Activated naive CD8-positive, alpha-beta T cell treated with anti-CD3 and anti-CD28 coated beads, Interleukin-2, amount 50 U/mL, for 24 hours (primary cell): ENCODE results near the gene FOXP1.

Source experiments
- ATAC-seq: fragments of 150-1000 bp; cut with Tn5 transposase; one replicate; pipeline ENCODE4 v1.10.0; 2021
- DNase-seq: peaks from one replicate; pipeline ENCODE4 v3.0.0; 2021
- H3K27ac Mint-ChIP-seq: one replicate; pipeline ENCODE4 v1.8.0; 2021; ENCODE audit warnings: mild to moderate bottlenecking, mixed read lengths
- H3K27me3 Mint-ChIP-seq: one replicate; pipeline ENCODE4 v1.8.0; 2021; ENCODE audit warnings: mixed read lengths
- H3K36me3 Mint-ChIP-seq: one replicate; pipeline ENCODE4 v1.8.0; 2021; ENCODE audit warnings: low read depth, mixed read lengths
- H3K4me1 Mint-ChIP-seq: one replicate; pipeline ENCODE4 v1.8.0; 2021; ENCODE audit warnings: mixed read lengths
- H3K4me3 Mint-ChIP-seq: one replicate; pipeline ENCODE4 v1.8.0; 2021; ENCODE audit warnings: mild to moderate bottlenecking, moderate library complexity, mixed read lengths
- H3K9me3 Mint-ChIP-seq: one replicate; pipeline ENCODE4 v1.8.0; 2021; ENCODE audit warnings: mixed read lengths

The FOXP1 gene

DNA sequence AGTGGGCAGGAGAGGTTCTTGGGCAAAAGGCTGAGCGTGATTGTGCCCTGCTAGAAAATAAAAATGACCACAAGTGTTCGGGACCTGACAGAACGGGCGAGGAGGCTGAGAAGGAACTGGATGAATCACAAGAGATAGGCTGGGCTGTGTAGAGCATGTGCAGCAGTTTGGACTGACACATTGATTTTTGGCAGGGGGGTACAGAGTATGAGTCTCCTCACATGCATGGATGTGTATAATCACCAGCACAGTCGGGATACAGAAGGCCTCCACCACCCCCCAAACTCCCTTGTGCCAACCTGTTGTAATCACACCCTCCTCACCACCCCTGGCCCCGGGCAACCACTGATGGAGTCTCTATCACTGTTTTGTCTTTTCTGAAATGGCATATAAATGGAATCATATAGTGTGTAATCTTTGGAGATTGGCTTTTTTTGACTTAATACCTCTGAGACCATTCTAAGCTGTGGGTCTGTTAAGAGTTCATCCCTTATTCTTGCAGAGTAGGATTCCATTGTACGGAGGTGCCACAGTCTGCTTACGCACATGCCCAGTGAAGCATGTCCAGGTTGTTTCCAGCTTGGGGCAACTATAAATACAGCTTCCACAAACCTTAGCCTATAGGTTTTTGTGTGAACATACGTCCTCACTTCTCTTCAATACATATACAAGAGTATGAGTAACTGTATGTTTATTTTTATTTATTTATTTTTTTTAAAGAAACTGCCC is 438.8 kb downstream of the FOXP1 start:
- ATAC-seq: peak; percentile 79
- Mint-ChIP-seq H3K4me1 (peaks cover 57% of the 10 kb centered on the region), H3K36me3 (peaks cover 41% of the 10 kb centered on the region), H3K4me3 (no peak overlapping the region), H3K27me3 (no peaks in the 10 kb centered on the region), H3K27ac (peak overlapping the region; percentile 49), H3K9me3 (peaks cover 6% of the 10 kb centered on the region)
- DNase-seq: no peak

DNA sequence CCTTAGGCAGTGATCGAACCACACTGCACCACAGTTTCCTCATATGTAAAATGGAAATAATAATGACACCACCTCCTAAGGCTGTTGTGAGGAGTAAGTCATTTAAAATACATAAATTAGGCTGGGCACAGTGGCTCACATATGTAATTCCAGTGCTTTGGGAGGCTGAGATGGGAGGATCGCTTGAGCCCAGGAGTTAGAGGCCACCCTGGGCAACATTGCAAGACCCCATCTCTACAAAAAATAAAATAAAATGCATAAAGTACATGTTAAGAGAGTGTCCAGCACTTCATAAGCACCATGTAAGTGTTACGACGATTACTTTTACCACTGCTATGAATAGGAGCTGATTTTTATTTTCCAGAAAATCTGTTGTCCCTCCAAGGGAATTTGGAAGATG is 440.0 kb downstream of the FOXP1 start:
- peaks cover 54% of the 10 kb centered on the region for H3K4me1 Mint-ChIP-seq
- H3K9me3 Mint-ChIP-seq: peaks cover 6% of the 10 kb centered on the region
- peaks cover 39% of the 10 kb centered on the region for H3K36me3 Mint-ChIP-seq
- no peak for DNase-seq
- no peaks in the 10 kb centered on the region for H3K27me3 Mint-ChIP-seq
- no peak for ATAC-seq
- H3K4me3 Mint-ChIP-seq: no peak overlapping the region
- peak overlapping the region; percentile 40 for H3K27ac Mint-ChIP-seq

DNA sequence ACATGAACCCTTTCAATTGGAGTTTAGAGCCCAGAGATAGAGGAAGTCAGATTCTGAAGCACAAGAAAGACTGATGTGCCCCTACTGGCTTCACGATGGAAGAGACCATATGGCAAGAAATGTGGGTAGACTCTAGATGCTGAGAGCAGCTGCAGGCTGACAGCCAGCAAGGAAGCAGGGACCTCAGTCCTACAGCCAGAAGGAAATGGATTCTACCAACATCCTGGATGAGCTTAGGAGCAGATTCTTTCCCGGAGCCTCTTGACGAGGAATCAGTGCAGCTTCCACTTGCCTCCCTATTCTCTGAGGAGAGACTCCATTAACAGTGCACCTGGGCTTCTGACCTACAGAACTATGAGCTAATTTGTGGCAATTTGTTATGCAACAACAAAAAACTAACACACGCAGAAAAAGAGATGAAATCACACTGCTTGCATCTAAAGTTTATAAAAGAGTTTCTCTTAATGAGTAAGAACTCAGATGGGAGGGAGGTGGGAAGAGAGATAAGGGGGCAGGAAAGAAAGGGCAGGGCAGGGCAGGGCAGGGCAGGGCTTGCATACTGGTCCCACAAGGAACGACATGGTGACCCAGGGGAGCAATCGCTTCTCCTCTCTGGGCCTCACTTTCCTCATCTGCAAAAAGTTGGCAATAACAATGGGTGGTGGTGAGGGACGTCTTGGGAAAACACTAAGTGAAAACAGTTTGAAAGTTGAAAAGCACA is 440.9 kb downstream of the FOXP1 start:
- Mint-ChIP-seq H3K27ac (peak overlapping the region; percentile 50), H3K9me3 (peaks cover 6% of the 10 kb centered on the region), H3K4me3 (no peak overlapping the region), H3K27me3 (no peaks in the 10 kb centered on the region), H3K36me3 (peaks cover 36% of the 10 kb centered on the region), H3K4me1 (peaks cover 56% of the 10 kb centered on the region)
- DNase-seq: no peak
- ATAC-seq: no peak

DNA sequence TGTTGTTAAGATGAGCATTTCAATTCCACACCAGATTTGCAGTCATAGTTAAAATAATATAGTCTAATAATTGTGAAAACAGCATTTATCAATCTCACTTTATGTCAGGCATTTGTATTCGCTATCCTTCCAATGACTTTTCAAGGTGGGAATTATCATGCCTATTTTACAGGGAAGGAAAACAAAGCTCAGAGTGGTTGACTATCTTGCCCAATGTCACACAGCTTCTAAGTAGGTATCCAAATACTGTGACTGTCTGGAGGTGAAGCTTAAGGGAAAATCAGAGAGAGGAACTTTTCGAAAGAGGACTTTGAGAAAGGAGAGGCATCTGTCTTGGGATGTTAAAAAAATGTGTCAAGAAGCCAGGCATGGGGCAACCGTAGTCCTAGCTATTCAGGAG is 443.1 kb downstream of the FOXP1 start:
- H3K9me3 Mint-ChIP-seq: peaks cover 6% of the 10 kb centered on the region
- no peak for ATAC-seq
- no peak for DNase-seq
- no peaks in the 10 kb centered on the region for H3K27me3 Mint-ChIP-seq
- peak overlapping the region; percentile 82 for H3K27ac Mint-ChIP-seq
- no peak overlapping the region for H3K4me3 Mint-ChIP-seq
- peaks cover 30% of the 10 kb centered on the region for H3K36me3 Mint-ChIP-seq
- peaks cover 69% of the 10 kb centered on the region for H3K4me1 Mint-ChIP-seq

DNA sequence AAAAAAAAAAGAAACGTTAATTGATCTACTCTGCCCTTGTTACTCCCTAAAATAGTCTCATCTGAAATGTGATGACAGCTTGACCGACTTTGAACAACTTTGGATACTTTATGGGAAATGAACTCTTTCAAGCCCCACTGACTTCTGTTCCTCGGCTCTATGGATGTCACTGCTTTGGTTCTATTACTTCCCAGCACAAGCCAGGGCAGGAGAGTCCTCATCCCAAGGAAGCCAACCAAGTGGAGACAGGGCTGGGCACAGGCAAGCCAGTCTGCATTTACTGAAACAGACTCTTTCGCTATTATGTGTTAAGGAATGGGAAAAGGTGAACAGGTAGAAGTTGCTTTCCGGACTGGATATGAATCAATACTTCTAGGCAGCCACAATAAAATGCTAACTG is 444.0 kb downstream of the FOXP1 start:
- Mint-ChIP-seq H3K27ac (peak overlapping the region; percentile 65), H3K9me3 (peaks cover 6% of the 10 kb centered on the region), H3K36me3 (peaks cover 30% of the 10 kb centered on the region), H3K27me3 (no peaks in the 10 kb centered on the region), H3K4me3 (no peak overlapping the region), H3K4me1 (peaks cover 73% of the 10 kb centered on the region)
- no peak for DNase-seq
- ATAC-seq: no peak

DNA sequence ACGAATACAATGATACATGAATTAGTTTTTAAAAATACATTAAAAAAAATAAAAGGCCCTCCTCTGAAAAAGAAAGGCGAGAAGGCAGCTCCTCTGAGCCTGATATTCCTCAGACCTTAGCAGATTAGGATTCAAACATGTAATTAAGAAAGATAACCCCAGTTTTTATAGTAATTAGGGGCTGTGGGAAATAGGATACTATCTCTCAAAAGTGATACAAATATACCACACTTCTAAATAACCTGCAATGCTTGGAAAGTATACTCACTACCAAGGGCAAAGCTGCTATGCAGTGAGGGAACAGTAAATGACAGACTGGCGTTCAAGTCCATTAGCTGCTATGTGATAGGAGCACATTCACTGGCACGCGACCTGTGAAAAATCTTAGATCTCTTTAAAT is 445.1 kb downstream of the FOXP1 start:
- Mint-ChIP-seq H3K4me1 (peaks cover 75% of the 10 kb centered on the region), H3K4me3 (no peak overlapping the region), H3K9me3 (peaks cover 6% of the 10 kb centered on the region), H3K36me3 (peaks cover 28% of the 10 kb centered on the region), H3K27ac (no peak overlapping the region), H3K27me3 (no peaks in the 10 kb centered on the region)
- no peak for ATAC-seq
- no peak for DNase-seq

DNA sequence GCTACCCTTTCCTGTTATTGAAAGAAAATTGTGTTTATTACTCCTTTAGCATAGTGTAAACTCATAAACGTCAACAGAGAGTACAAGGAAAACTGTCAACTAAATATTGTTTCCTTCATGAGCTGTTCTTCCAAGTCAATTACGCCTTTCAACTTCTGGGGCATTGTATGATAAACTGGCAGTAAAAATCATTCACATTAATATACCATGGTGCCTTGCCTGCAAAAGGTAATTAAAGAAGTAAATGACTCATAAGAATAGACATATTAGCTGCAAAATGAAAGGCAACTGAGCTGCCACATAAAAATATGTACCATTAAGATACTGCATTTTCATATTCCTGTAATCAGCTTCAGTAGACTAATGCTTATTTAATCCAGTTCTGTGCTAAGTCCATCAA is 447.3 kb downstream of the FOXP1 start:
- no peak for ATAC-seq
- peaks cover 25% of the 10 kb centered on the region for H3K36me3 Mint-ChIP-seq
- no peak for DNase-seq
- H3K4me1 Mint-ChIP-seq: peaks cover 77% of the 10 kb centered on the region
- H3K4me3 Mint-ChIP-seq: no peak overlapping the region
- peaks cover 2% of the 10 kb centered on the region for H3K9me3 Mint-ChIP-seq
- no peaks in the 10 kb centered on the region for H3K27me3 Mint-ChIP-seq
- H3K27ac Mint-ChIP-seq: no peak overlapping the region

DNA sequence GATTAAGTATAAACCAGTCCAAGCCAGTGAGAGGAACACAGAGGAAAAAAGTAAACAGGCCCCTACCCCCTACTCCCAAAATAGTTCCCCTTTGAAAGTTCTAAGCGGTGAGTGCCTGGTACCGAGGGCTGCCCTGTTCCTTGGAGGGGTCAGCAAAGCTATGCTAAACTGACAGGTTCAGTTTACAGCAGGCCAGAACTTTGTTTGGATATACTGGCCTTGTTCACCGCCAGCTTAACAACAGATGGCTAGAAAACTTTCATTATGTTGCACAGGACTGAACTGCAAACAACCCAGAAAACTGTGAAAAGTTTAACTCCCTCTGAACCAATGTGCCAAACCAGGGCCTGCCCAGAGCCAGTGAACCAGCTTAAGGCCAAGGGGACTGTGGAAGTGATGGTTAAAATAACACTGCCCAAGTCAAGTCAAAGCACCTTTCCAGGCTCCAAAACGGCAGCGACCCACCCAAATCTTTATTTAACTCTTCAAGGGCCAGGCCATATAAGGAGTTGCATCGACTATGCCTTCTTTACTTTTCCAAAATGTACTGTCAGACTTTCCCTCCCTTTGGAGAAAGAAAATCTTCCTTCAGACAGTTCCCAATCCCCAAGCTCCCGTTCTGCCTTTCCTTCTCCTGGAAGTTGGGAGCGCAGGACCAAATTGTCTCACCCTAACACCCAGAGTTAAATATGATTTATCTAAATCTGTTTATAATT is 448.0 kb downstream of the FOXP1 start:
- H3K27me3 Mint-ChIP-seq: no peaks in the 10 kb centered on the region
- H3K9me3 Mint-ChIP-seq: no peaks in the 10 kb centered on the region
- H3K4me1 Mint-ChIP-seq: peaks cover 79% of the 10 kb centered on the region
- peak overlapping the region; percentile 76 for H3K27ac Mint-ChIP-seq
- DNase-seq (no peak), ATAC-seq (no peak)
- H3K36me3 Mint-ChIP-seq: peaks cover 20% of the 10 kb centered on the region
- no peak overlapping the region for H3K4me3 Mint-ChIP-seq

DNA sequence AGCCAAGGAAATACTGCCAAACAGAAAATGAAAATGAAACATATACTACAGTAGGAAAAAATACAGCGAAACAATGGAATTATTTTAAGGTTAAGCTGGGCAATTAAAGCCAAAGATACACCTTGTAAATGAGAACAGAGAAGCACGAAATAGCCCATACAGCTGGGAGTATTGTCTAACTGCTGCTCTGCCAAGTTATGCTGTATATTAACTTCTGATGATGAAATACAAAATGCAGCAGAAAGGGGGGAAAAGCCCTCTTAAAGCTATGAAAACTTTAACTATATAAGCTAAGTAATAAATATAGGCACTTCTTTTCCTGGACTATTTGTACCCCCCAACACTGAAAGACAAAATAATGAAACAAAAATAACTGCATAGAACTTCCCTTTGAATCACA is 449.0 kb downstream of the FOXP1 start:
- Mint-ChIP-seq H3K27ac (peak overlapping the region; percentile 76), H3K4me3 (no peak overlapping the region), H3K36me3 (peaks cover 23% of the 10 kb centered on the region), H3K4me1 (peaks cover 72% of the 10 kb centered on the region), H3K9me3 (no peaks in the 10 kb centered on the region), H3K27me3 (no peaks in the 10 kb centered on the region)
- DNase-seq (no peak), ATAC-seq (no peak)

DNA sequence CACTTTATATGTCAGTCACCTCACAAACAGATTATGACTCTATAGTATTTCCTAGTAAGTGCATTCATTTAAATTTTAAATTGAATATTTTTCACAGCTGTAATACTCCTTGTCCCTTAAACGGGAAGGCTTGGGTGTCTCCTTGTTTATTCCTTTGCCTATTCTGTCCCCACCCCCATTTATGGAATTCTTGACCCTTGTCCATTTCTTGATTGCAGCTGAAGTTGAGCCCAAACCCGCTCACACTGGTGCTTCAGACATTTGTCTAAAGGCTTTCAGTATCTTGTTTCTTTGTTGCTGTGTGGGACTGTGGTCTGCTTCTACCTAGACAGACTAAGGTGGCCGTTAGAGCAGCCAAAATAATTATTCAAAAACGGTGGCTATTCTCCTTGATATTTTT is 449.7 kb downstream of the FOXP1 start:
- H3K9me3 Mint-ChIP-seq: no peaks in the 10 kb centered on the region
- ATAC-seq: no peak
- H3K27ac Mint-ChIP-seq: peak overlapping the region; percentile 76
- H3K36me3 Mint-ChIP-seq: peaks cover 27% of the 10 kb centered on the region
- H3K4me1 Mint-ChIP-seq: peaks cover 72% of the 10 kb centered on the region
- no peak for DNase-seq
- H3K27me3 Mint-ChIP-seq: no peaks in the 10 kb centered on the region
- H3K4me3 Mint-ChIP-seq: no peak overlapping the region

DNA sequence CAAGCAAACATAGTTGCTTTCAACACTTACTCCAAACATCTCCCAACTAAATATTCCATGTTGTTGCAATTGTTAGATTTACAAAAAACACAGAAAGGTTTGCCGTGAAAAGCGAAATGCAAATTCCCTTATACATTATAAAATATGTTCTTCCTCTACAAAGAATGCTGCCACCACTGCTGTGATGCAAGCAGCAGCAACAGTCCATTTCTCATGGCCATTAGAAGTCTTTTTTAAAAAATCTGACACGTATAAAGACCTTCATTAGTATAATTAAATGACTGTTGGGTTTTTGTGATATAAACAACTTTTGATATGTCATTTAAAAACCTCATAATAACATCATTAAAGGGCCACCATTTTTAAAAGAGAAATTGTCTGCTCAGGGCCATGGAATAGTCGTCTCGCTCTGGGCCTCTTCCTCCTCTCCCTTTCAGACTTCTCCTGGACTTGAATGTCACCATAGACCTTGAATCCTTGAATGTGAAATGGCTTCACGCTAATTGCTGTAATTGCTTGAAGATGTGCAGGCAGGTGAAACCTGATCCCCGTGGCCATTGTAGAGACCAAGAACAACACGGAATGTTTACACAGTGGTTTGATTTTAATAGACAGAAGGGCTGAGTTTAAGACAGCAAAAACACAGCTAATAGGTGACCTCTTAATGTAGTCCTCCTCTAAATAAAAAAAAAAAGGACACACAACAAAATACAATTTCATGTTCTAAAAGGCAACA is 450.4 kb downstream of the FOXP1 start:
- peak overlapping the region; percentile 18 for H3K4me3 Mint-ChIP-seq
- H3K27ac Mint-ChIP-seq: peak overlapping the region; percentile 76

DNA sequence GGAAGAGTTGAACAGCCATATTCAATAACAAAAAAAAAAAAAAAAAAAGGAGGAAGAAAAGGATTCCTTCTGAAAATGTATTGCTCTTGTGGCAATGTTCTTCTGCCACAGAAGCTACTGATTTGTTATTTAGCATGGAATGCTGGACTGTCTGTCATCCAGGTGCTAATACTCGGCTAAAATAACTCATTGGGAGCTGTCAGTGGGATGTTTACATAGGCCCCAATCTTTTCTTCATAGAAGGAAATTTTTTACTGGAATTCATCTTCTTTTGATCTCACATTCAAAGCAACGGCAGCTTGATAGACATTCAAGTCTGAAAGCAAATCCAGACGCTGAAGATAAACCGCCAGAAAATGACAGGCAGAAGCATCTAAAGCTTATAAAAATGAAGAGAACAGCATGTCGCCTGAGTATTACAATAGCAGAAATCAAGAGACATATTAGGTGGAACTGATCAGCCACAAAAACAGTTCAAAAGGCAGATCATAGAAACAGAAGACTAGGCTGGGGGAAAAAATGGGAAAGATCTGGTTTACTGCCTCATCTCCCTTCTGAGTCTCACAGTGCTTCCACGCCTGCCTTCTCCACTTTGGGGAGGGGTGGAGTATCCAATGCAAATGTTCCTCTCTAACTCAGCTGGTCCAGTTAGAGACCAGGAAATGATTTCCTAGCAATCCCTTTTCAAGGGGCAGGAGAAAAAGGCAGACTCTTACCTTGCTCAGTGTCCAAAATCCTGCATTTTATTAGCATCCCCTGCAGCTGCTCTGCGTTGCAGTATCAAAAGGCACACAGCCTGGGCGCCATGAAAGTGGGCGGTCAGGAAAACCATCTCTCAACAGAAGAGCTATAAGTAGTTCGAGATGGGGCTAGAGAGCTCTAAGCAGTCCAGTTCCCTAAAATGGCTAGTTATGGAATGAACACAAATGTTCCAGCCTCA is 451.9 kb downstream of the FOXP1 start:
- H3K27me3 Mint-ChIP-seq: no peaks in the 10 kb centered on the region
- H3K27ac Mint-ChIP-seq: peak overlapping the region; percentile 90
- peaks cover 33% of the 10 kb centered on the region for H3K36me3 Mint-ChIP-seq
- DNase-seq (no peak), ATAC-seq (no peak)
- no peaks in the 10 kb centered on the region for H3K9me3 Mint-ChIP-seq
- peaks cover 82% of the 10 kb centered on the region for H3K4me1 Mint-ChIP-seq
- H3K4me3 Mint-ChIP-seq: peak overlapping the region; percentile 86

More for the DNA sequence above, 450.4 kb downstream of the FOXP1 start:
- peaks cover 28% of the 10 kb centered on the region for H3K36me3 Mint-ChIP-seq
- no peaks in the 10 kb centered on the region for H3K9me3 Mint-ChIP-seq
- ATAC-seq (no peak), DNase-seq (no peak)
- no peaks in the 10 kb centered on the region for H3K27me3 Mint-ChIP-seq
- H3K4me1 Mint-ChIP-seq: peaks cover 78% of the 10 kb centered on the region

DNA sequence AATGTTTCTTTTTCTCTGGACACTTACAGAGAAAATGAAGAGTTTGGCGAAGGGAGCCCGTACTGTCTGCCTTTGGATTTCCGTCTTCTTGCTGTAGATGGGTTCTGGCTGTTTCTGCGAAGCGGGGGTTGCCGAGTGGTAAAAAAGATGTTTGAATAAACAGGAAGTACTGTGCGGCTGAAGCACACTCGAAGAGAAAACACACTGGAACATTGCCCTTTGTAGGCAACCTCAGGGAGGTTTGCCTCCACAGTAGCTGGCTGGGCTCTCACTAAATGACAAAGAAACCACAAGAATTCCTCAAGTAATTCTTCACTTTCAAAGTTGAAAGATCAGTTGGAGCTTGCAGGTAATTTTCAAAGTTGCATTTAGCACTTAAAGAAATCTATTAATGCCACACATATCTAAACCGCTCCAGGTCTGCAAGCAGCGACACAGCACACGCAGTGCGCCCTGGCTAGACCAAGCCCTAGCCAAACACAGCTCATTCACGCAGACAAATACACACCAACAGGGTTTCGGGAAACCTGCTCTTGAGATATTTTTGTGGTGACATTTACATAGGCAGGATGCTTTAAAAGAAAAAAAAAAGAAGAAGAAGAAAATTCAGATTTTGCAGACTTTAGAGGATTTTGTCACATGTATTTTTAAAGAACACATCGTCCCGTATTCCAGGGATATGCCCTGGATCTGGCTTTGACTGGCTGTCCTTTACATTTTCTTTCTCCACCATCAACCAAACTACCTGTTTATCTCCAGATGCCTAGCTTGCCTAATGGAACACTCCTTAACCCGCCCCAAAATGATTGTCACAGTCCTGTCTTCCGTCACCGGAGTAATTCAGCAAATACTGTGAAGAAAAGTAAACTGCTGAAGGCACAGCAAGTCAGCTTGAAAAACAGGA is 452.8 kb downstream of the FOXP1 start:
- H3K36me3 Mint-ChIP-seq: peaks cover 34% of the 10 kb centered on the region
- DNase-seq (peak; percentile 66), ATAC-seq (peak; percentile 60)
- peaks cover 80% of the 10 kb centered on the region for H3K4me1 Mint-ChIP-seq
- H3K9me3 Mint-ChIP-seq: no peaks in the 10 kb centered on the region
- H3K27me3 Mint-ChIP-seq: no peaks in the 10 kb centered on the region
- peak overlapping the region; percentile 90 for H3K27ac Mint-ChIP-seq
- H3K4me3 Mint-ChIP-seq: peak overlapping the region; percentile 86
